HG03095 (cell line): ENCODE data around the gene DLGAP1.

Experiments used
- ATAC-seq: cut with Tn5 transposase; IDR thresholded peaks from one replicate; pipeline ENCODE4 v1.9.1; 2021; ENCODE audit warnings: moderate library complexity; ENCODE audit not compliant: unreplicated experiment

The DLGAP1 gene

GRCh38 chr18:3449512-3450011 lies 1005.5 kb downstream of the DLGAP1 start:
- ATAC-seq = no peak

GRCh38 chr18:3448838-3449511 lies 1006.1 kb downstream of the DLGAP1 start:
- ATAC-seq = peak; percentile 56

DNA sequence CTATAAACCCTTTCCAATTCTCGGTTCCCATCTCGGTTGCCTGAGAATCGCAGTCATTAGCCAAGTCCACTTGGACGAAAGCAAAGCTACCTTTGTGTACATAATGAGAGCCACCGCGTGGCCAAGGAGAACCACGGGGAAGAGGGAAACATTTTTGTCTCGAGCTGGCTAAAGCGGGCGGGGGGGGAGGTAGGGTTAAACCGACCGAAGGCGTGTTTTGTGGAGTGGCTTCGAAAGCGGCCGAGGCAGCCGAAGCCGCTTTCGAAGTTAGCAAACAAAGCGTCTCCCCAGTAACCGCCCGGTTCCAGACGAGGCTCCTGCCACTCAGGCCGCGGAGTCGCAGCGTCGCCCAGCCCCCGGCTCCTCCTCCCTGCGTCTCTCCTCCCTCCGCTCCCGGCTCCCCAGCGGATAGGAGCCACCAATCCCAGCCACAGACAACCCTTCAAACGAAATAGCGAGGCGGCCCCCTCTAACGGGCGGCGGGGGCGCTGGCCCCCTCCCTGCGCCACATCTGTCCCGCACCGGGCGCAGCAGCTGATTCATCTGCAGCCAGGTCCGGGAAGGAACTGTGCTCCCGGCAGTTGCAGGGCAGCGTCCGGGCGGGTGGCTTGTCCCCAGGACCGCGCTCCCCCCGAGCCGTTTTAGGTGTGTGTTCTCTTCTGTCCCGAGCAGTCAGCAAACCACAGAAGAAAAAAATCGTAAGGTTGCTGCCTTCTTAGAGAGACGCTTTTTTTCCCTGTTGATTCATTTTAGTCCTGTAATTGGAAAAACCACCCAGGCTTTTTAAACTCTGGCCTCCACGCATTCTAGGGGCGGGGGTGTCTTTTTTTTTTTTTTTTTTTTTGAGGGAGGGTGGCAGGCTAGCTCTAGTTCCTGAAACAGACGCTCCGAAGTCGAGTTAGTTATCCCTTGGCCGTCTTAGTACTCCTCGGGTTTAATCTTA lies 1006.9 kb downstream of the DLGAP1 start:
- peak; percentile 64 for ATAC-seq

- no peak for ATAC-seq
Measured at GRCh38 chr18:3447068-3447894, 1007.8 kb downstream of the DLGAP1 start.
